TTC549 (cell line): Measurements from ENCODE around the gene GRIK4.
"Not testable (repeated sequence)": the region's sequence is repeated elsewhere in the genome, so short reads cannot be mapped to it uniquely, and the experiment has no call there.

ENCODE experiments used
- FAIRE-seq: peaks from 2 replicates; lab custom pipeline; 2012; peaks lifted over from hg19 to GRCh38; lab: Jason Lieb, UNC

The GRIK4 gene

GRCh38 chr11:120608061-120608460, 96.5 kb downstream of the GRIK4 start:
- FAIRE-seq, result no peak

DNA sequence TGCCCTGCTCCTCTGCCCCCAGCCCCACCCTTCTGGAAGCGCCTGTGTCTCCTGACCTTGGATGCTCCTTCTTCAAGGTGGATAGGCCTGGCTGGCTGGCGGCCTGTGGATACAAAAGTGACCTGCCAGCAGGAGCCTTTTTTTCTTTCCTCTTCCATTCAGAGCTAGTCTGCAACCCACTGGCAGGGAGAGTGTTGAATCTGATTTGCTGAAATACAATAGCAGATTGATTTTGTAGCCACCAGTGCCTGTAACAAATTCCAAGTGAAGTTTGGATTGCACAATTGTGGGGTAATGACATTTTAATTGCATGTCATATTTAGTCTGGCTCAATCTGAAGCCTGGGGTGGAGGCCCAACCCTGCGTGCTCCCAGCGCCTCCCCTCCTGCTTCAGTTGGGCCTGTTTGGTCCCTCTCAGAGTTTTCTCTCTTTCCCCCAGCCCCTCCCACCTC, 97.2 kb downstream of the GRIK4 start:
- FAIRE-seq, result no peak

DNA sequence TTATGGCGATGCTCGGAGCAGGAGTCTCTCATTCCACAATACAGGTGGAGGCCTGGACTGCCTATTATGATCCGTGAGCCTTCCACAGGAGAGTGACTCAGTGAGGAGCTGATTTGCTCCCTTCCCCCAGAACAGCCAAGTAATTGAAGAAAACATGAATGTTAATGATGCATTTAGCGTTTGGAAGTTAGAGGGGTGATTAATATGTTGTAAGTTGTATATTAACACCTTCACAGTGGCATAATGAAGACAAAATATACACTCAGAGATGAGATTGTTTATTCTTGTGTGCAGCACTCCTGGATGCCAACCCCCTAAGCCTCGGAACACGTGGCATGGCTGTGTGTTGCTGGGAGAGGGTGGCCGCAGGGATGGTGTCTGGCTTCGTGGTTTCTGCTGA, 98.6 kb downstream of the GRIK4 start:
- FAIRE-seq, result no peak

DNA sequence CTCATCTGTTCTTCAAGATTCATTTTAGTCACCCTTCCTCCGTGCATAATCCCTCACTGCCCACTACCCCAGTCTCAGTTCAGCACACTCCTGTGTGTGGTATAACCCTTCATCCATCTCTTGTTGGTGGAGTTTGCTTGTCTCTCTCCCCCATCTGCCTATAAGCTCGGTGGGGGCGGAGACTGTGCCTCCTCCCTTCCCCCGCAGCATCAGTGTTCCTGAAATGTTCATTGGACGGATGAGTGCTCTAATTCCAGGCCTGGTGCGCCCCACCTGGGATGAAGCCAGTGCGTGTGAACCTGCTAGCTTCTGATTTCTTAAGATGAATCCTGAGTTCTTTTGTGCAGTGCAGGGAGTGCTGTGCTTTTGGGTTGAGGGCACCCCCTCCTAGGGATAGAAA, 100.0 kb downstream of the GRIK4 start:
- no peak for FAIRE-seq

GRCh38 chr11:120612513-120613263, 101.1 kb downstream of the GRIK4 start:
- FAIRE-seq, result no peak

GRCh38 chr11:120613264-120614226, 102.0 kb downstream of the GRIK4 start:
- no peak for FAIRE-seq

DNA sequence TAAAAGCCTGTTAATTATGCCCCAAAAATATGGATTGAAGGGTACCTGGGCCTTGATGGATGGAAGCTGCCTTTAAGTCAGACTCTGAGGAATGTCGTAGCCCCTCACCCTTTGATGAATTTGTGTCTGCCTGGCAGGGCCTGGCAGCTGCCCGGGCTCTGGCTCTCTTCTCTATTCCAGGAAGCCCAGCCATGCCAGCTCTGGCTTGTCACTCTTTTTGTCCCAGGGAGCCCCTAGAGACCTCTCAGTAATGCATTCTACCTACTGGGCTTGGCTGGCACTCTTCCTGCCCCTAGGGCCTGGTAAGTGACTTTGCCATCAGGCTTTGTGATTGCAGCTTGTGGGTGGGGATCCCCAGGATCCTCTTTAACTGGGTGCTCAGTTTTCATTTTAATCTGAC, 103.8 kb downstream of the GRIK4 start:
- FAIRE-seq, result no peak

GRCh38 chr11:120618399-120618798, 106.9 kb downstream of the GRIK4 start:
- FAIRE-seq, result no peak

GRCh38 chr11:120622189-120622875, 110.8 kb downstream of the GRIK4 start:
- FAIRE-seq, result no peak

DNA sequence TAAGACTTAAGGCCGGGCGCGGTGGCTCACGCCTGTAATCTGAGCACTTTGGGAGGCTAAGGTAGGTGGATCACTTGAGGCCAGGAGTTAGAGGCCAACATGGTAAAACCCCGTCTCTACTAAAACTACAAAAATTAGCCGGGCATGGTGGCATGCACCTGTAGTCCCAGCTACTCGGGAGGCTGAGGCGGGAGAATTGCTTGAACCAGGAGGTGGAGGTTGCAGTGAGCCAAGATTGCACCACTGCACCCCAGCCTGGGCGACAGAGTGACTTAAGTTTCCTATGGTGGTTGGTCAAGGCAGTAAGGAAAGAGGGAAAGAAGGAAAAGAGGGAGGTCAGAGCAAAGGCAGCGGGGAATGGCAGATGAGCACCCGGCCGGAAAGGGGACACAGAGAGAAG, 113.4 kb downstream of the GRIK4 start:
- FAIRE-seq, result not testable (repeated sequence)

GRCh38 chr11:120625565-120625964, 114.0 kb downstream of the GRIK4 start:
- no peak for FAIRE-seq

GRCh38 chr11:120626791-120627190, 115.2 kb downstream of the GRIK4 start:
- FAIRE-seq, result no peak

DNA sequence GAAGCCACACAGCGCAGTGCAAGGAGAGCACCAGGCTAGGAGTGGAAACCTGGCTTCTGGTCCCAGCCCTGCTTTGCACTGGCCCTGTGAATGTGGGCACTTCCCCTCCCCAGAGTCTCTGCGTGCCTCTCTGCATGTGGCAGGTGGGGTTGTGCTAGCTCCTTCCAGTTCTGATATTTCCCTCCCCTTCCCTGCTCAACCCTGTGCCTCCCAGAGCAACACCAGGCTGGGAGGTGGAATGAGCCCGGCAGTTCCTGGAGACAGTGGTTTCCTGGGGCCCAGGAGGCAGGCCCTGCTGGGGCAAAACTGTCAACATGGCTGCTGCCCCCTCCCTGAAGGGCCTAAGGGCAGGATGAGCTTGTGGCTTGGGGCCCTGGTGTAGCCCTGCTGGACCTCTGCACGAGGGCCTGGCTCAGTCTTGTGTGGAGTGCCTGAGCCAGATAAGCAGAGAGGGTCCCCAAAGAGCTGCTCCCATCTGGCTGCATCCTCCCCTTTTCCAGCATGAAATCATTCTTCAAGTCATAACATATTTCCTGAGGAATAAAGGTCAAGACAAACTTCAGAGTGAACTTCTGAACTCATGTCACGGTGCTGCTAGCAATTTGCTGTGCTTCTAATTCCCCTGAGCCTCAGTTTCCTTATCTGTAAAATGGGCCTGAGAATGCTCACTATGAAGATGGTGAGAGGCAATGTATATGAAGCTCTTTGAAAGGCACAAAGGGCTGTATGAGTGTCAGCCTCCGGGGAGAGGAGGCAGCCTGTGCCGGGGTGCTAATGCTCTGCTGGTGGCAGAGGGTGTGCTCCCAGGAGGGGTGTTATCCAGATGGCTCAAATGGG, 116.0 kb downstream of the GRIK4 start:
- no peak for FAIRE-seq

- FAIRE-seq, result no peak
Measured at GRCh38 chr11:120629407-120630080, 118.0 kb downstream of the GRIK4 start.

- FAIRE-seq, result no peak
Measured at GRCh38 chr11:120630122-120630521, 118.6 kb downstream of the GRIK4 start.

GRCh38 chr11:120632579-120632978, 121.0 kb downstream of the GRIK4 start:
- no peak for FAIRE-seq

- FAIRE-seq, result no peak
Measured at GRCh38 chr11:120633616-120634393, 122.3 kb downstream of the GRIK4 start.

DNA sequence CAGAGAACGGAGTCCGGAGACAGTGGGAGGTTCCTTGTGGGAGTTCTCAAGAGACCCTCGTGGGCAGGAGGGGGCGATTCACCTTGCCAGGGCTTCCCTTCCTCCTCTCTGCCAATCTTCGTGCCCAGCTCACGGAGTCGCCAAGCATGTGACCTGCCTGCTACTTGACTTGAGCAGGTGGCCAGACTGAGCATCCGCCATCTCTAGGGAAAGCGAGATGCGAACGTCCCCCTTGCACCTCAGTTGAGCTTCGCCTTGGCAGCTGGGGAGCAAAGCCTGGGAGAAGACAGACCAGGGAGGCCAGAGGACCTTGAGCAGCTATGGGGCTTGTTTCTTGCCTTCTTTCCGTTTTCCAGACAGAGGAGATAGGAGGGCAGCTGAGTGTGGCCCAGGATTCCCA, 123.2 kb downstream of the GRIK4 start:
- no peak for FAIRE-seq

GRCh38 chr11:120635136-120635810, 123.7 kb downstream of the GRIK4 start:
- no peak for FAIRE-seq

GRCh38 chr11:120637131-120637530, 125.6 kb downstream of the GRIK4 start:
- no peak for FAIRE-seq
